ENCODE data around the gene RPS8. TPM values are rescaled to one million over a fixed set of nuclear protein-coding genes. Genes with fewer than 3 reads are reported as not detected.

RPS8 gene
- total RNA-seq, 2 experiments from 2014 or later: 3,218 to 3,314 TPM

DNA sequence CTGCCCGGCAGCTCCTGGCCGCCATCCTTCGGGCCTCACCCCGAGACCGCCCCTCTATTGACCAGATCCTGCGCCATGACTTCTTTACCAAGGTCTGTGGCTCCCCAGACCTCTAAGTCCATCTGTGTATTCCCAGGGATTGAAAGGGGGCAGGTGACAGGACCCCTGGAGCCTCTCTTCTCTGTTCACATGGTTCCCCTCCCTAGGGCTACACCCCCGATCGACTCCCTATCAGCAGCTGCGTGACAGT lies 27.6 kb downstream of the RPS8 start:
- H3K4me1 Mint-ChIP-seq (ENCODE audit: low read depth): peaks cover 60% of the 10 kb centered on the region
- CTCF ChIA-PET: interaction anchor here (0.5 to 1.1 kb wide), 2 partner anchors 16 to 71 kb away, joined by 3 read pairs; no protein-coding TSS in a partner anchor
- ATAC-seq: no peak
- H3K36me3 Mint-ChIP-seq (ENCODE audit: low read depth): peaks cover 54% of the 10 kb centered on the region
- POLR2A ChIA-PET: interaction anchor here (1.1 to 8.3 kb wide), 6 partner anchors 9 to 80 kb away, joined by 4 to 130 read pairs (median 36); partner anchors contain the start of genes RNU5D-1 and RPS8
- TF ChIP-seq, protein P1, sequence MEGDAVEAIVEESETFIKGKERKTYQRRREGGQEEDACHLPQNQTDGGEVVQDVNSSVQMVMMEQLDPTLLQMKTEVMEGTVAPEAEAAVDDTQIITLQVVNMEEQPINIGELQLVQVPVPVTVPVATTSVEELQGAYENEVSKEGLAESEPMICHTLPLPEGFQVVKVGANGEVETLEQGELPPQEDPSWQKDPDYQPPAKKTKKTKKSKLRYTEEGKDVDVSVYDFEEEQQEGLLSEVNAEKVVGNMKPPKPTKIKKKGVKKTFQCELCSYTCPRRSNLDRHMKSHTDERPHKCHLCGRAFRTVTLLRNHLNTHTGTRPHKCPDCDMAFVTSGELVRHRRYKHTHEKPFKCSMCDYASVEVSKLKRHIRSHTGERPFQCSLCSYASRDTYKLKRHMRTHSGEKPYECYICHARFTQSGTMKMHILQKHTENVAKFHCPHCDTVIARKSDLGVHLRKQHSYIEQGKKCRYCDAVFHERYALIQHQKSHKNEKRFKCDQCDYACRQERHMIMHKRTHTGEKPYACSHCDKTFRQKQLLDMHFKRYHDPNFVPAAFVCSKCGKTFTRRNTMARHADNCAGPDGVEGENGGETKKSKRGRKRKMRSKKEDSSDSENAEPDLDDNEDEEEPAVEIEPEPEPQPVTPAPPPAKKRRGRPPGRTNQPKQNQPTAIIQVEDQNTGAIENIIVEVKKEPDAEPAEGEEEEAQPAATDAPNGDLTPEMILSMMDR (IDR thresholded peaks at IDR 0.05): no peak
- H3K27ac Mint-ChIP-seq: peak overlapping the region; percentile 87
- H3K4me3 Mint-ChIP-seq: peak overlapping the region; percentile 84
- intact Hi-C loops (cut with micrococcal nuclease): loop anchor here (10.0 kb wide), 1 partner anchor 502 kb away; no protein-coding TSS in a partner anchor
- H3K9me3 Mint-ChIP-seq: no peaks in the 10 kb centered on the region
- DNase-seq: no peak
- no peaks in the 10 kb centered on the region for H3K27me3 Mint-ChIP-seq

DNA sequence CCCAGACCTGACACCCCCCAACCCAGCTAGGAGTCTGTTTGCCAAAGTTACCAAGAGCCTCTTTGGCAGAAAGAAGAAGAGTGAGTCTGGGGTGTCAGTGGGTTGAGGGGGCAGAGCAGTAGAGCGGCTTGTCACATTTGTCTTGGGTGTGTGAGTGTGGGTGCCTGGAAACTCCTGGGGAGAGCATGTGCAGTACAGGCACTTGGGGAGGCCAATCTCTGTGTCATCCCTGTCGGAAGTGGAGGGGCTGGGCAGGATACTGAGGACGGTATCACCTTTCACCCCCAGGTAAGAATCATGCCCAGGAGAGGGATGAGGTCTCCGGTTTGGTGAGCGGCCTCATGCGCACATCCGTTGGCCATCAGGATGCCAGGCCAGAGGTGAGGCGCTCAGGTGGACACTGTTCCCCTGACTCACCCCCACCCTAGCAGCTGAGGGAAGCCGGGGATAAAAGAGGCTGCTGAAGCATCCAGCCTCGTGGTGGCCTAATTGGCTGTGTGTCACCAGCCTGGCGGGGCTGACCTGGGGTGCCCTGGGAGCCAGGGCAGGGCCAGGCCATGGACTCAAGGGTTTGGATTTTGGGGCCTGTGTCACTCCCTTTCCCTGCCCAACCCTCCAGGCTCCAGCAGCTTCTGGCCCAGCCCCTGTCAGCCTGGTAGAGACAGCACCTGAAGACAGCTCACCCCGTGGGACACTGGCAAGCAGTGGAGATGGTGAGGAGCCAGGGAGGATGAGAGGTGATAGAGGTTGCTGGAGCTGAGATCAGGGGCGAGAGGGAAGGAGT lies 28.2 kb downstream of the RPS8 start:
- DNase-seq (no peak), ATAC-seq (no peak)
- POLR2A ChIA-PET: interaction anchor here (1.2 to 8.3 kb wide), 5 partner anchors 11 to 80 kb away, joined by 5 to 130 read pairs (median 59); partner anchors contain the start of genes RNU5D-1 and RPS8
- CTCF ChIA-PET: interaction anchor here (1.1 kb wide), 1 partner anchor 15 kb away, joined by 3 read pairs; no protein-coding TSS in a partner anchor
- Mint-ChIP-seq H3K4me3 (peak overlapping the region; percentile 84), H3K36me3 (ENCODE audit: low read depth) (peaks cover 54% of the 10 kb centered on the region), H3K4me1 (ENCODE audit: low read depth) (peaks cover 65% of the 10 kb centered on the region), H3K27ac (peak overlapping the region; percentile 87), H3K27me3 (no peaks in the 10 kb centered on the region), H3K9me3 (no peaks in the 10 kb centered on the region)
- TF ChIP-seq, protein P1 (IDR thresholded peaks at IDR 0.05): no peak
- intact Hi-C loops (cut with micrococcal nuclease): loop anchor here (10.0 kb wide), 1 partner anchor 501 kb away; no protein-coding TSS in a partner anchor

DNA sequence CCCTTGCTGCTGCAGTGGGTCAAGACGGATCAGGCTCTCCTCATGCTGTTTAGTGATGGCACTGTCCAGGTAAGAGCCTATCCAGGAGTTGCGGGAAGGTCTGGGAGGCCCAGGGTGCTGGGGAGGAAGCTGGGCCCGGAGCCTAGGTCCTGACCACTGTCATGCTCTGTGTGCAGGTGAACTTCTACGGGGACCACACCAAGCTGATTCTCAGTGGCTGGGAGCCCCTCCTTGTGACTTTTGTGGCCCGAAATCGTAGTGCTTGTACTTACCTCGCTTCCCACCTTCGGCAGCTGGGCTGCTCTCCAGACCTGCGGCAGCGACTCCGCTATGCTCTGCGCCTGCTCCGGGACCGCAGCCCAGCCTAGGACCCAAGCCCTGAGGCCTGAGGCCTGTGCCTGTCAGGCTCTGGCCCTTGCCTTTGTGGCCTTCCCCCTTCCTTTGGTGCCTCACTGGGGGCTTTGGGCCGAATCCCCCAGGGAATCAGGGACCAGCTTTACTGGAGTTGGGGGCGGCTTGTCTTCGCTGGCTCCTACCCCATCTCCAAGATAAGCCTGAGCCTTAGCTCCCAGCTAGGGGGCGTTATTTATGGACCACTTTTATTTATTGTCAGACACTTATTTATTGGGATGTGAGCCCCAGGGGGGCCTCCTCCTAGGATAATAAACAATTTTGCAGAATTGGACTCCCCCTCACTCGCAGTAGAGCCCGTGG lies 30.1 kb downstream of the RPS8 start:
- Mint-ChIP-seq H3K36me3 (ENCODE audit: low read depth) (peaks cover 59% of the 10 kb centered on the region), H3K4me1 (ENCODE audit: low read depth) (peaks cover 77% of the 10 kb centered on the region), H3K27me3 (no peaks in the 10 kb centered on the region), H3K4me3 (peak overlapping the region; percentile 13), H3K9me3 (no peaks in the 10 kb centered on the region), H3K27ac (peak overlapping the region; percentile 87)
- intact Hi-C loops (cut with micrococcal nuclease): loop anchor here (10.0 kb wide), 1 partner anchor 499 kb away; no protein-coding TSS in a partner anchor
- no peak for ATAC-seq
- POLR2A ChIA-PET: interaction anchor here (1.8 to 12.0 kb wide), 4 partner anchors 15 to 83 kb away, joined by 13 to 214 read pairs (median 156); partner anchors contain the start of genes RNU5D-1 and RPS8
- no peak for DNase-seq
- CTCF ChIA-PET: no interaction called here
- TF ChIP-seq, protein P1 (IDR thresholded peaks at IDR 0.05): no peak

- CTCF ChIA-PET: no interaction called here
- Mint-ChIP-seq H3K36me3 (ENCODE audit: low read depth) (peaks cover 55% of the 10 kb centered on the region), H3K27ac (peak overlapping the region; percentile 99), H3K4me1 (ENCODE audit: low read depth) (peaks cover 84% of the 10 kb centered on the region), H3K4me3 (no peak overlapping the region), H3K9me3 (no peaks in the 10 kb centered on the region), H3K27me3 (no peaks in the 10 kb centered on the region)
- DNase-seq: no peak
- intact Hi-C loops (cut with micrococcal nuclease): loop anchor here (10.0 kb wide), 1 partner anchor 499 kb away; no protein-coding TSS in a partner anchor
- TF ChIP-seq, protein P1 (IDR thresholded peaks at IDR 0.05): no peak
- ATAC-seq: no peak
- POLR2A ChIA-PET: interaction anchor here (1.1 to 12.0 kb wide), 7 partner anchors 14 to 84 kb away, joined by 3 to 214 read pairs (median 99); partner anchors contain the start of genes BEST4, RNU5D-1 and RPS8
These were observed 30.8 kb downstream of the RPS8 start for GRCh38 chr1:44806025-44806703.
